IPS DF 19.7 (cell line): ENCODE measurements around the gene FOXN3.

ENCODE experiments used
- DNase-seq: peaks from one replicate; pipeline ENCODE4 v3.0.0-alpha.2; 2013; ENCODE audit warnings: low read depth, low spot score

Gene FOXN3

GRCh38 chr14:89382901-89383845, 33.9 kb downstream of the FOXN3 start:
- no peak for DNase-seq

- DNase-seq = no peak
These were observed 34.5 kb downstream of the FOXN3 start for GRCh38 chr14:89382487-89382886.

DNA sequence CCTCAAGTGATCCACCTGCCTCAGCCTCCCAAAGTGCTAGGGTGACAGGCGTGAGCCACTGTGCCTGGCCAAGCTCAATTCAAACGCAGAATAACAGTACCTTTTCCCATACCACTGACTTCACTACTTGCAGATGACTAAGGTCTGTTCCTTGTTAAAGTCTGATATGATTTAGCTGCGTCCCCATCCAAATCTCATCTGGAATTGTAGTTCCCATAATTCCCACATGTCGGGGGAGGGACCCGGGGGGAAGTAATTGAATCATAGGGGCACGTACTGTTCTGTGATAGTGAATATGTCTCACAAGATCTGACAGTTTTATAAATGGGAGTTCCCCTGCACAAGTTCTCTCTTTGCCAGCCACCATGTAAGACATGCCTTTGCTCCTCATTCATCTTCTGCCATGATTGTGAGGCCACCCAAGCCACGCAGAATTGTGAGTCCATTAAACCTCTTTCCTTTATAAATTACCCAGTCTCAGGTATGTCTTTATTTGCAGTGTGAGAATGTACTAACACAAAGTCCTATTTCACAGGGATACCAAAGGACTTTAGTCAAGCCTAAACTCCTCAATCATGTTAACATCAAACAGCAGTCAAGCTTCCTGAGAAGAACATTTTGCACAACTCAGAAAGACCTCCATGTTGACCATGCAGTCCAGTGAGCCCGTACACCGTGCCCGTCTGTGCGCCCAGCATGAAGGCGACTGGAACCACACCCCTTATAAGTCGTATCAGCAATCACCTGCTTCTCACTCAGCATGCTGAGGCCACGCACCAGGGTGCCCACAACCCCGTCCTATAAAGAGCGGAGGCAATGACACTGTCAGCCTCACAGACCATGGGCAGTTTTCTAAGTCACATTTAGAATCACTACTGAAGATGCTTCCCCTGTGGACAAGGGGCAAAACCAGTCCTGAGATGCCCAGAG, 36.9 kb downstream of the FOXN3 start:
- no peak for DNase-seq

DNA sequence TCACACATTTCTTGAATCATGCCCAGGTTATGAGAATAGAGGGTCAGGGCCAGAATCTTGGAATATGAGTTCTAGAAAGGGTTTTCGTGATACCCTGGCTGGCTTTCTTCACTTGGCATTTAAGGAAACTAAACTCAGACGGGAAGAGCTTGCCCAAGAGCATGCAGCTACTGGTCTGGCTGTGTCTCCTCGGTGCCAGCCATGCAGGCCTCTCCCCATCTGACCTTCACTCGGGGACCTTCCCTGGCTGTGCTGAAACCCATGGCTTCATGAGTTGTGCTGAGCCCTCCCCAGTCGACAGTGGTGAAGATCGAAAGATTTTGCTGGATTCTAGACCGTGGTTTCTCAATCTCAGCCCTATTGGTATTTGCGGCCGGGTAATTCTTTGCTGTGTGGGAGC, 38.0 kb downstream of the FOXN3 start:
- DNase-seq = no peak

DNA sequence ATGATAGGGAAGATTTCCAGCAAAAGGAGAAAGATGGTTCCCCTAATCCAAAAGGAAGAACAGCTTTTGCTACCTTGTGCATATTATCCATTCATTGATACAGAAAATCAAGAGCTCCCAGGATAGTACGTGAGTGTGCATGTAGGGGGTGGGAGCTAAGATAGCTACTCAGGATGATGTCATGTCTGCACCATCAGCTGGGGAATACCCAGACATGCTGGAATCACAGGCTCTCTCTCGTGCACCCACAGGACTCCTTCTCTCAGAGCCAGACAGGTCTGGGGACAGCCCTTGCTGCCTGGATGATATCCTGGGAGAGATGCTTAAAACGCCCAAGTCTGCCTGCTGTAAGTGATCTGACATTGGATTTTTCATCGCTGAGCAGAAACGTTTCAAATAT, 38.9 kb downstream of the FOXN3 start:
- DNase-seq = no peak

GRCh38 chr14:89377544-89377943, 39.5 kb downstream of the FOXN3 start:
- no peak for DNase-seq

DNA sequence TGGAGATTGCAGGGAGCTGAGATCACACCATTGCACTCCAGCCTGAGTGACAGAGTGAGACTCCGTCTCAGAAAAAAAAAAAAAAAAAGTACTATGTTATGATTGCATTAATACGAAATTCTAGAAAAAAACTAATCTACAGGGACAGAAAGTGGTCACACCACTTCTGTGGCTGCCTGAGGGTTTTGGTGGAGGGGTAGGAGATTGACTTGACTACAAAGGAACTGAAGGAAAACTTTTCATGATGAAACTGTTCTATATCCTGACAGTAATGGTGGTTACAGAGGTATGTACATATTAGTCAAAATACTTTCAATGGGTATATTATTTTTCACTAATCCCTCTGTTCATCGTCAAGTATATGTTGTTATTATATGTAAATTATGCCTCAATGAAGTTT, 42.1 kb downstream of the FOXN3 start:
- no peak for DNase-seq

DNA sequence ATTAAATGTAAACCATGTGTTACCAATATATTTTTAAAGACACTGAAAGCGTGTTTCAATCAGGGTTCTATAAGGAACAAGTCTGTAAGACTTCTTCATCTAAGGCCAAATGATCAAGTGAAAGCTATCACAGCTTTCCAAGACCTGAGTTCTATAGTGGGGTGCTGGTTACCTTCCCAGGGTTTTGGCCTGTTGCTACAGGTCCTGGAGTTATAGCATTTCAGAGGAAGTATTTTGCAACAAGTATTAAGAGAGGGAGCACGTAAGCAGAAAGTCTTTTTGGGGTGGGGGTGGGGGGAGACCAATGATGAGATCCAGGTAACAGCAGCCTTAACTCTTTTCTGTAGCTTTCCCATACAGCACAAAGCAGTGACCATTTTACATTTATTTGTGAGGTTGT, 43.8 kb downstream of the FOXN3 start:
- no peak for DNase-seq

DNA sequence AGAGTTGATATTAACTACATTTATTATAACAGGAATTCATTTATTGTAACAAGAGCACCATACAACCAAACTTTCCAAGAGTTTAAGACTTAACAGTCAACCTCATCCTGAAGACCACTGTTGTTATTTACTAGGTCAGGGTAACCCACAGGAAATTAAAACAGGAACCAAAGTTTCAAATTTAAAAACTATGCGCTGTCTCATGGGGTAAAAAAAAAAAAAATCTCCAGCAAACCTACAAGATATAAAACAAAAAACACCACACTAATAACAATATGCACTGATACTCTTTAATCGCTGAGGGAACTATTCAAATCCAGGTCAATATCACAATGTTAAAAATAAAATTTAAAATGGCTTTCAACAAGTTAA, 44.5 kb downstream of the FOXN3 start:
- DNase-seq = no peak

DNA sequence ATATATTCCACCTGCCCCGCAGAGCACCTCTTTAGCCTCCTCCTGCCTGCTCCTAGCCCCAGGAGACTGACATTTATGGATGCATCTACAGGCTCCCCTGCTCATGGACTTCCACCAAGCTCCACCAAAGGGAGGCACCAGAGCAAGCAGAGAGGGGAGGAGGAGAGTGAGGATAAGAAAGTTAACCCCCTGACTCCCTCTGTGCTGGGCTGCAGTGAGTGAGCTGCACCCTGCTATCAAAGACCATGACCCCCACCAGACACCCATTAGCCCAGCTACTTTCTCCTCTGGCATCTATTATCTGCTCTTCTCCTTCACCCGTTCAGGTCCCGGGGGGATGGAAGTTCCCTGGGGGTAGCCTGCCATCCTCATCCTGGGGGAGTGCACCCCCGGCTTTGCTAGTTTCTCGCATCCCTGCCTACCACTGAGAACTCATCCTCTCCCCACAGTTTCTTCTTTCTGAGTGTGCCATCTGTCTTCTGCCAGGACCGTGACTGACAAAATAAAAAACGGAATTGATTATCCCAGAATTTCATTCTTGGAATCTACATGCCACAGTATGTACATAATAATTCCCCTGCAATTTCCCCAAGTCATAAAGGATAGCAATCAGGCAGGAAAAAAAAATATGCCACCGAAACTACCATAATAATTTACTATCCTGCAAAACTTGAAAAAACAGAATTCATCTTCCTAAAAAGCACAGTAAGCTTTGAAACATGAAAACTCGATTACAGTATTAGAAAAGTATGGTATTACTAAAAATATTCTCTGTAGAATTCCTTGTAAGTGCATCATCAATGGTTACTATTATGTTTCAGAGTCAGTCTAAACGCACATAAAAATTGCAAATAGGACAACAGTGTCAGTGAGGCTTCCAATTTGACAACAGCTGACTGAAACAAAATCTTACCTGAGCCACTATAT, 45.2 kb downstream of the FOXN3 start:
- DNase-seq = no peak

- no peak for DNase-seq
These were observed 46.3 kb downstream of the FOXN3 start for GRCh38 chr14:89370781-89371180.

- no peak for DNase-seq
These were observed 46.7 kb downstream of the FOXN3 start for GRCh38 chr14:89370381-89370780.

DNA sequence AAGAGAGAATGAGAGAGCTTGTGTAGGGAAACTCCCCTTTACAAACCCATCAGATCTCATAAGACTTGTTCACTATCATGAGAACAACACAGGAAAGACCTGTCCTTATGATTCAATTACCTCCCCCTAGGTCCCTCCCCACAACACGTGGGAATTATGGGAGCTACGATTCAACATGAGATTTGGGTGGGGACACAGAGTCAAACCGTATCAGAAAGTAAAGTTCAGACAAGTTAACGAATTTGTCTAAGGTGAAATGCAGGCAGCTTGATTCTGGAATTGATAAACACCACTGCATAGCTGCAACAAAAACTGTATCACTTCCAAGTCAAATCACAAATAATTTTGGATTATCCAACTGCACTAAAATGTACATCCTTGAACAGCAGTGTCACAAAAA, 47.4 kb downstream of the FOXN3 start:
- no peak for DNase-seq

DNA sequence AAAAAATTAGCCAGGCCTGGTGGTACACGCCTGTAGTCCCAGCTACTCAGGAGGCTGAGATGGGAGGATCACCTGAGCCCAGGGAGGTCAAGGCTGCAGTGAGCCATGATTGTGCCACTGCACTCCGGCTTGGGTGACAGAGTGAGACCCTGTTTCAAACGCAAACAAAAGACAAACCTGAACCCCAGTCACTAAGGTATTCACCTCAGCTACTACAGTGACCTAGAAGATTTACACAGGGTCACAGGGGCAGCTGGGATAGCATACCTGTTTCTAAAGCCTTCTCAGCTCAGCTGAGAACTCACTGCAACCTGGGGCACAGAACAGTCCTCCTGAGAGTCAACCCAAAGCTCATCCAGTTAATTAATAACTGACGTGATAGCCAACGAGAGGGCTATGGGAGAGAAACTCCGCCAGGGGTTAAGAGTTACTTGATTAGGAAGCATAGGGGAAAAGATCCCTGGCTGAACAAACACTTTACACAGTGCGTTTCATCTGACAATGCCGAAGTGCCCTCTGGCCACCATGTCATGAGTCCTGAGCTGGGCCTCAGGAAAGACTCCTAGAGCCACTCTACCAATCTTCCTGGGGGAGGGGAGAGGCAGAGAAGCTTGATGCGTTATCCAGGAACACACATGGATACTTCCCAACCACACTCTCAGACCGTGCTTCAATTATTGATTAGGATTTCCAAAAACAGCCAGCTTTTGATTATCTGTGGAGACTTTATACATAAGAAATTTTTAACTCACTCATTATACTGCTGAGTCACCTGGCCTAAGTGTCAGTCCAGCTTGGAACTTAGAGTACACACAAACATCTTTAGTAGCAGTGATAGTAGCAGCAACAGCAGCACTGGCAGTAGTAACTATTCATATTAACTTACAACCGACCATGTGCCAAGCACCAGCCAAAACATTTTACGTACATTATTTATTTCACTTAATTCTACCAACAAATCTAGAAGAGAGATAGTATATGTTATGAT, 48.2 kb downstream of the FOXN3 start:
- DNase-seq = no peak

DNA sequence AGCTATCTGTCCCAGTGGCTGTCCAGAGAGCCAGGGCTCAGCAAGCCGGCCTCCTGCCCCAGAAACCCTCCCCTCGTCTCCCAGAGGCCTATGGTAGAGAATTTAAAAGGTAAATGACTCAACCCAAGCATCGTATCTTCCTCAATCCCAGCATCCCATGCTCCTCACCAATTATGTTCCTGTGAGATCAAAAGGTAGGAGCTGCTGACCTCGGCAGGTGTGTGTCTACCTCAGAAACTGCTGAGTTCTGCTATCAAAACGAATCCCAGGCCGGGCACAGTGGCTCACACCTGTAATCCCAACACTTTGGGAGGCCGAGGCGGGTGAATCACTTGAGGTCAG, 49.3 kb downstream of the FOXN3 start:
- DNase-seq = no peak

DNA sequence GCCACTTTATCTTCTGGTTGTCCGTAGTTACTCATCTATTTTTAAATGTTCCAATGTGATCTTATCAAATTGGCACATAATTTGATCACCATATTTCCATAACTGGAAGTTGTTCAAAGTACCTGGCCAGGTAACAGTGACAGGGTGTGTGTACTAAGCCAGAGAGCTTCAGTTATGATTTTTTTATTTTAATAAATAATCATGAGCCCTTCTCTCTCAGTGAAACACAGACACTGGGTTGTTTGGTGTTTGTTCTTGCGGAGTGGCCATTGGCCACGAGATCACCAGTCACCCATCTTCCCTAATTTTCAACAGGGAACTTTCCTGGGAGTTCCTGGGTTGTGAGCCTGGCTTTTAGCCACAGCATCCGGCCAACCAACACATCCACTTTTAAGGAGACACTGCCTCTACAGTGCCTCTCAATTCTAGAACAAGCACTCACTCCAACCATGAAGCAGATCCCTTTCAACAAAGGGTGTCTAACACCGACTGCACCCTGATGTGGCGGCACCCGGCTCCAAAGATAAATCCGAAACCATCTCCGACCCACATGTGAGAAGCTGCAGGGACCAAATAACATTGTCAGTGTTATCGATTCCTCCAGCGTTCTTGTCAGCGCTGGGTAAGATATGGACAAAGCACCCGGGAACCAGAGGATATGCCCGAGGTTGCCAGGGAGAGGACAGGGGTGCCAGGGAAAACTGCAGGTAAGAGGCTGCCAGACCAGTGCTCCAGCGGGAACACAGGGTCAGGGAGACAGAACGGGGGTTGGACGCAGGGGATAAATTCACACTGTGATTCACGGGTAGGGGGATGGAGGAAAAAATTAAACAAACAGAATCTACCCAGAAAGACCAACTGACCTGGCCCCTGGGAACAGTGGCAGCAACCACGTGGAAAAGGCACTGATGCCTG, 49.9 kb downstream of the FOXN3 start:
- DNase-seq = no peak

- no peak for DNase-seq
These were observed 51.8 kb downstream of the FOXN3 start for GRCh38 chr14:89365061-89365801.

- DNase-seq = no peak
These were observed 52.7 kb downstream of the FOXN3 start for GRCh38 chr14:89364316-89364715.

DNA sequence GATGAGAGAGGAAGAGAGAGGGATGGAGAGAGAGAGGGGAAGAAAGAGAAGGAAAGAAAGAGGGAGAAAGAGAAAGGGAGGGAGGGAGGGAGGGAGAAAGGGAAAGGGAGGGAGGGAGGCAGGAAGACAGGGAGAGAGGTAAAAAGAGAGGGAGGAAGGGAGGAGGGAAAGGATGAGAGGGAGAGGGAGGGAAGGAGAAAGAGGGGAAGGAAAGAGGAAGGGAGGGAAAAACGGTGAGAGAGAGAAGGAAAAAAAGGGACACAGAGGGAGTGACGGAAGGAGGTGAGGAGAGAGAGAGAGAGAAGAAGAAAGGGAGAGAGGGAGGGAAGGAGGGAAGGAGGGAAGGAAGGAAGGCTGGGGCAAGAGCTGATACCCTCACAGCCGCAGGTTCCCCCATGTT, 56.8 kb downstream of the FOXN3 start:
- no peak for DNase-seq
